ENCODE results near the gene NIP7. TPM values are rescaled to one million over a fixed set of nuclear protein-coding genes. Genes with fewer than 3 reads are reported as not detected.

The NIP7 gene
- total RNA-seq, 1 experiment from 2014 or later, result 25.4 TPM

DNA sequence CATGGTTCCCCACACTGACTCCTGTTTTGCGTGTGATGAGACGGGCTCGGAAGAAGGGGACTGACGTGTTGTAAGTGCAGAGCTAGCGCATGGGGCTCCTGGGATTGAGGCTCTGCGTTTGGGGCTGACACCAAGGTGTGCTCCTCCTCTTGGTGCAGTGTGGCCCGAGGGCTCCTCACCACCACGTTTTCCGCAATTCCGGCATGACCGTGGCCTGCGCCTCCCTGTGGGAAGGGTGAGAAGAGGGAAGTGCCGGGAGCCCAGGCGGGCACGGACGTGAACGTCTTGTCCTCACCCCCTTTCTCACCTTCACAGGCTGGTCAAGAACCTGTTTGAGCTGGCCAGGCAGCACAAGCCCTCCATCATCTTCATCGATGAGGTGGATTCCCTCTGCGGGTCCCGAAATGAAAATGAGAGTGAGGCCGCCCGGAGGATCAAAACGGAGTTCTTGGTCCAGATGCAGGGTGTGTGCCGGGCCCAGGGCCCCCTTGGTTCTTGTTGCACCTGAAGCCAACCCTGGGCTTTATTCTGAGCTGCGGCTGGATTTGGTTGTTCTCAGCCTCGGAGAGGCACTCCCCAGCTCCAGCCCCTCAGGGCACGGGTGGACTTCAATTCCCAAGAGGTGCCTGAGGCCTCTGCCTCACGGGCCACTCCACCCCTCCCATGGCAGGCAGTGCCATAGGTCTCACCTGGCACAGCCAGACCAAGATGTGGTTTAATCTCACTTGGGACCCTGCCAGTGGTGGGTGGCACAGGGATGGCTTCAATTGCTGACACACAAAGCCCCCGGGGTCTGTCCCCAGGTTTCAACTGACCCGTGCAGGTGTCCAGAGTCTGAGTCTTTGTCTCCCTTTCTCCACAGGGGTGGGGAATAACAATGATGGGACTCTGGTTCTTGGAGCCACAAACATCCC lies 19.5 kb upstream of the NIP7 start:
- Histone ChIP-seq H3K9me2 (replicated peaks; ENCODE audit: low read length) (no peaks in the 10 kb centered on the region), H3K27ac (ENCODE audit: low read length) (no peak overlapping the region), H3K4me3 (ENCODE audit: low read length) (no peak overlapping the region), H3K79me2 (ENCODE audit: low read length) (peaks cover 20% of the 10 kb centered on the region), H2AFZ (ENCODE audit: low read length) (no peak overlapping the region), H3K9ac (ENCODE audit: low read length) (no peak overlapping the region), H4K20me1 (ENCODE audit: low read length) (no peaks in the 10 kb centered on the region), H3K36me3 (ENCODE audit: low read depth, low read length) (peaks cover 27% of the 10 kb centered on the region; the same call in 1 of the 2 replicates), H3K27me3 (ENCODE audit: low read length) (no peaks in the 10 kb centered on the region), H3F3A (ENCODE audit: low read length, unreplicated experiment) (no peaks in the 10 kb centered on the region), H3K4me2 (ENCODE audit: low read length) (no peak overlapping the region), H3K4me1 (ENCODE audit: insufficient read depth, low read length) (no peaks in the 10 kb centered on the region), H3K9me3 (ENCODE audit: low read length) (no peaks in the 10 kb centered on the region)
- ChIA-PET POLR2A (ENCODE audit: unreplicated experiment) (no interaction called here), CTCF (no interaction called here)
- intact Hi-C loops (cut with micrococcal nuclease), result no loop called here
- DNase-seq (no peak), ATAC-seq (no peak)
- no TSS peak for BruUV-seq (replicated peaks)
- TF ChIP-seq EZH2phosphoT487 (IDR thresholded peaks at IDR 0.05; ENCODE audit: borderline replicate concordance, low read length) (no peak), EZH2 (IDR thresholded peaks at IDR 0.05; ENCODE audit: low read length, unreplicated experiment) (no peak), CTCF (conservative IDR thresholded peaks at IDR 0.05; ENCODE audit: low read depth, low read length) (no peak)

DNA sequence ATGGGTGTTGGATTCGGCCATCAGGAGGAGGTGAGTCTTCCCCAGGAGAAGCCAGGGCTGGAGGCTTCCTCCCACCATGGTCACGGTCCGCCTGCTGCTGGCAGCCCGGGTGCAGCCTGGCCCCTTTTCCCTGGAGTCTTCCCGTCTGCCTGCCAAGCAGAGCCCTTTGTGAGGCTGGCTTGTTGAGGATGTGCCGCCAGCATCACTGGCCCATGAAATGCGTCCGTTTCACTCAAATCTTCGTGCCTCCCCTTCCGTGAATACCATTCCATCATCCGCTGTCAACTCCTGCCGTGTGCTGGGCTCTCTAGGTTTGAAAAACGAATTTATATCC lies 18.9 kb upstream of the NIP7 start:
- no peak for ATAC-seq
- peaks cover 25% of the 10 kb centered on the region for H3K79me2 ChIP-seq (ENCODE audit: low read length)
- intact Hi-C loops (cut with micrococcal nuclease), result no loop called here
- ChIA-PET POLR2A (ENCODE audit: unreplicated experiment) (no interaction called here), CTCF (no interaction called here)
- no peaks in the 10 kb centered on the region for H3F3A ChIP-seq (ENCODE audit: low read length, unreplicated experiment)
- H3K27me3 ChIP-seq (ENCODE audit: low read length), result no peaks in the 10 kb centered on the region
- TF ChIP-seq EZH2 (IDR thresholded peaks at IDR 0.05; ENCODE audit: low read length, unreplicated experiment) (no peak), CTCF (conservative IDR thresholded peaks at IDR 0.05; ENCODE audit: low read depth, low read length) (no peak), EZH2phosphoT487 (IDR thresholded peaks at IDR 0.05; ENCODE audit: borderline replicate concordance, low read length) (no peak)
- H3K9ac ChIP-seq (ENCODE audit: low read length), result no peak overlapping the region
- H3K36me3 ChIP-seq (ENCODE audit: low read depth, low read length), result peaks cover 27% of the 10 kb centered on the region; the same call in 1 of the 2 replicates
- DNase-seq, result no peak
- no peaks in the 10 kb centered on the region for H3K9me2 ChIP-seq (replicated peaks; ENCODE audit: low read length)
- H4K20me1 ChIP-seq (ENCODE audit: low read length), result no peaks in the 10 kb centered on the region
- H3K27ac ChIP-seq (ENCODE audit: low read length), result no peak overlapping the region
- no peaks in the 10 kb centered on the region for H3K9me3 ChIP-seq (ENCODE audit: low read length)
- no TSS peak for BruUV-seq (replicated peaks)
- H3K4me3 ChIP-seq (ENCODE audit: low read length), result no peak overlapping the region
- no peak overlapping the region for H2AFZ ChIP-seq (ENCODE audit: low read length)
- H3K4me1 ChIP-seq (ENCODE audit: insufficient read depth, low read length), result no peaks in the 10 kb centered on the region
- no peak overlapping the region for H3K4me2 ChIP-seq (ENCODE audit: low read length)

- no peak overlapping the region for H3K4me3 ChIP-seq (ENCODE audit: low read length)
- intact Hi-C loops (cut with micrococcal nuclease), result no loop called here
- TF ChIP-seq CTCF (conservative IDR thresholded peaks at IDR 0.05; ENCODE audit: low read depth, low read length) (no peak), EZH2 (IDR thresholded peaks at IDR 0.05; ENCODE audit: low read length, unreplicated experiment) (no peak)
- H3K9me3 ChIP-seq (ENCODE audit: low read length), result no peaks in the 10 kb centered on the region
- no peaks in the 10 kb centered on the region for H3K27me3 ChIP-seq (ENCODE audit: low read length)
- BruUV-seq (replicated peaks), result no TSS peak
- no peaks in the 10 kb centered on the region for H3F3A ChIP-seq (ENCODE audit: low read length, unreplicated experiment)
- peaks cover 29% of the 10 kb centered on the region for H3K79me2 ChIP-seq (ENCODE audit: low read length)
- peaks cover 1% of the 10 kb centered on the region for H3K4me1 ChIP-seq (ENCODE audit: insufficient read depth, low read length)
- no peak overlapping the region for H3K9ac ChIP-seq (ENCODE audit: low read length)
- H4K20me1 ChIP-seq (ENCODE audit: low read length), result peaks cover 2% of the 10 kb centered on the region
- ATAC-seq, result no peak
- peaks cover 29% of the 10 kb centered on the region; the same call in 1 of the 2 replicates for H3K36me3 ChIP-seq (ENCODE audit: low read depth, low read length)
- H2AFZ ChIP-seq (ENCODE audit: low read length), result no peak overlapping the region
- H3K9me2 ChIP-seq (replicated peaks; ENCODE audit: low read length), result no peaks in the 10 kb centered on the region
- no peak overlapping the region for H3K27ac ChIP-seq (ENCODE audit: low read length)
- CTCF ChIA-PET, result no interaction called here
- no peak for DNase-seq
- POLR2A ChIA-PET (ENCODE audit: unreplicated experiment), result no interaction called here
- H3K4me2 ChIP-seq (ENCODE audit: low read length), result no peak overlapping the region
Observed at GRCh38 chr16:69321080-69321479, 18.5 kb upstream of the NIP7 start.
